GM08714 (cell line): ENCODE data around the gene PKD1.

ENCODE experiments used
- H3K4me3 ChIP-seq: fragments of 200-500 bp; sonication (Bioruptor generic); 2 replicates; pipeline ENCODE4 v1.5.1; 2014; ENCODE audit warnings: mild to moderate bottlenecking, low read length, inconsistent platforms
- ZNF274 ChIP-seq: IDR thresholded peaks from 2 replicates; pipeline ENCODE4 v1.6.1; 2012; ENCODE audit warnings: mild to moderate bottlenecking, low read depth, low read length

PKD1 gene

DNA sequence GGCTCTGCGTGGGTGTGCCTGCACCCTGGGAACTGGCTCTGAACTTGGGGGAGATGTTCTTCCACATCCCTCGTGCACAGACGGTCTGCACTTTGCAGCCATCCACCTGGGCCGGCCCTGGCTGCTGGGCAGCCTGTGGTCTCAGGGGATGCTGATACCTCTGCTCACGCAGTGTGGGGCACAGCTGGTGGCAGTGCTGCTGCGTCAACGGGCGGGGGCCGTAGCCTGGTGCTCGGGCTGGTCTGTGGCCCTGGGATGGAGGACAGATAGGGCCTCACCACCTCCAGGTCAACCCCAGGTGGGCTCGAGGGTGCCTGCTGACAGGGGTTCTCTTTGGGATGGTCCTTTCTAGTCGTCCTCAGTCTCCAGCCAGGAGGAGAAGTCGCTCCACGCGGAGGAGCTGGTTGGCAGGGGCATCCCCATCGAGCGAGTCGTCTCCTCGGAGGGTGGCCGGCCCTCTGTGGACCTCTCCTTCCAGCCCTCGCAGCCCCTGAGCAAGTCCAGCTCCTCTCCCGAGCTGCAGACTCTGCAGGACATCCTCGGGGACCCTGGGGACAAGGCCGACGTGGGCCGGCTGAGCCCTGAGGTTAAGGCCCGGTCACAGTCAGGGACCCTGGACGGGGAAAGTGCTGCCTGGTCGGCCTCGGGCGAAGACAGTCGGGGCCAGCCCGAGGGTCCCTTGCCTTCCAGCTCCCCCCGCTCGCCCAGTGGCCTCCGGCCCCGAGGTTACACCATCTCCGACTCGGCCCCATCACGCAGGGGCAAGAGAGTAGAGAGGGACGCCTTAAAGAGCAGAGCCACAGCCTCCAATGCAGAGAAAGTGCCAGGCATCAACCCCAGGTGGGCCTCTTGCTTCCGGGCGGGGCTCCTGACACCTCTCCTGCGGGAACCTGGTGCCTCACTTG is 51.6 kb downstream of the PKD1 start:
- H3K4me3 ChIP-seq: no peak overlapping the region

DNA sequence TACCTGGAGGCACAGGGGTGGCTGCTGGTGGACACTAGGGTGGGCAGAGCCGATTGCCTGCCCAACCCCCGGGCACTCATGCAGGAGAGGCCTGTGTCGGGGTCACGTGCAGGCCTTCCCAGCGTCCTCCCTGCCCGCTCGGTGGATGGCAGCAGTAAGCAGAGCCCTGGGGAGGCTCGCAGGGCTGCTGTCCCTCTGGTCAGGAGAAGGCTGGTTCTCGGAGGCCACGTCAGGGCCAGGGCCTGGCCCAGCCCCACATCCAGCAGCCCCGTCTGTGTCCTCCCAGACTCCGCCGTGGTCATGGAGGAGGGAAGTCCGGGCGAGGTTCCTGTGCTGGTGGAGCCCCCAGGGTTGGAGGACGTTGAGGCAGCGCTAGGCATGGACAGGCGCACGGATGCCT is 52.3 kb downstream of the PKD1 start:
- no peak for TF ChIP-seq ZNF274

More for the DNA sequence above, 51.6 kb downstream of the PKD1 start:
- no peak for TF ChIP-seq ZNF274

DNA sequence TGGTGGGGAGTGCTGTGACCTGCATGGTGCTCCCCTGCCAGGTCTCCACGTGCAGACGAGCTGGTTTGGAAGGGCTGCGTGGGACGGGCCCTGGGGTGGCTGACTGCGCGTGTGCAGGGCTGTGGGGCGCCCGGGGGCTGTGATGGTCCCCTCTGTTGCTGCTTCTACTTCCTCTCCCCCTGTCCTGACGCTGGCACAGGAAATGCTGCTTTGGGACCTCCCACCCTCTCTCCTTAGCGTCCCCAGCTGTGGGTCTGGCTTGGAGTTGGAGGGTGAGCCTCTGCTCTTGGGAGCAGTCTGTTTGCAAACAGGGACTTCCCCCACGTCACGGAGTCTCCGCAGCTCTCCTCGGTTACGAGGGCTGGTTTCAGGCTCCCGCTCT is 52.7 kb downstream of the PKD1 start:
- no peak overlapping the region for H3K4me3 ChIP-seq
- no peak for TF ChIP-seq ZNF274

More for the DNA sequence above, 52.3 kb downstream of the PKD1 start:
- no peak overlapping the region for H3K4me3 ChIP-seq

DNA sequence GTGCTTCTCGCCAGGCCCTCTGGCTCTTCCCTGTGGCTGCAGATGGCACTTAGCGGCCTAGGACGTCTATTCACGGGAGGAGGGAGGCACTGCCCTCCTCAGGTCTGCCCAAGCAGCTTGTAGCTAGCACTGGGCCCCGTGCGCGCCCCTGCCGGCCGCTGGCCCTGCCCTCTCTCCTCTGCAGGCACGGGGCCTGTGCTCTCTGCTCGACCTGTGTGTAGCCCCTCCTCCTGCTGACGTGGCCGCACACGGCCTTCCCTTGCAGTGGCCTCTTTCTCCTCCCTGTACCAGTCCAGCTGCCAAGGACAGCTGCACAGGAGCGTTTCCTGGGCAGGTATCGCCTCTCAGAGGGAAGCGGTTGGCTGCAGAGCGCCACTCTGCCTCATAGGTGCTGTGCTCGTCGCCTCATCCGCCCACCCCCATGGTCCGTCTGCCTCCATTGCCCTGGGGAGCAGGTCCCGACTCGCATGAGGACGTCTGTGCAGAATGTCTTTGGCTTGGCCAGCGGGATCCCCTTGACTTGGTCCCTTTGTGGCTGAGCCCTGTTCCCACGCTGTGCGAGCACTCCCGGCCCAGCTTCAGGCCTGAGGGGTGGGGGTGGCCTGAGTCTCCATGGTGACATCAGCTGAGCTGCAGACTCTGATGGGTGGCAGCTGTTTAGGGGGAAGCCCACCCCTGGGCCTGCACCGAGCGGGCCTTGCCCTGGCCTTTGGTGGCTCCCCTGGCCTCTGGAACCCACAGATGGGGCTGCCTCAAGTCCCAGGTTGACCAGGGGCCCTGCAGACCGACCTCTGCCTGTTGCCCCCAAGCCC is 53.3 kb downstream of the PKD1 start:
- no peak overlapping the region for H3K4me3 ChIP-seq
- TF ChIP-seq ZNF274: no peak

DNA sequence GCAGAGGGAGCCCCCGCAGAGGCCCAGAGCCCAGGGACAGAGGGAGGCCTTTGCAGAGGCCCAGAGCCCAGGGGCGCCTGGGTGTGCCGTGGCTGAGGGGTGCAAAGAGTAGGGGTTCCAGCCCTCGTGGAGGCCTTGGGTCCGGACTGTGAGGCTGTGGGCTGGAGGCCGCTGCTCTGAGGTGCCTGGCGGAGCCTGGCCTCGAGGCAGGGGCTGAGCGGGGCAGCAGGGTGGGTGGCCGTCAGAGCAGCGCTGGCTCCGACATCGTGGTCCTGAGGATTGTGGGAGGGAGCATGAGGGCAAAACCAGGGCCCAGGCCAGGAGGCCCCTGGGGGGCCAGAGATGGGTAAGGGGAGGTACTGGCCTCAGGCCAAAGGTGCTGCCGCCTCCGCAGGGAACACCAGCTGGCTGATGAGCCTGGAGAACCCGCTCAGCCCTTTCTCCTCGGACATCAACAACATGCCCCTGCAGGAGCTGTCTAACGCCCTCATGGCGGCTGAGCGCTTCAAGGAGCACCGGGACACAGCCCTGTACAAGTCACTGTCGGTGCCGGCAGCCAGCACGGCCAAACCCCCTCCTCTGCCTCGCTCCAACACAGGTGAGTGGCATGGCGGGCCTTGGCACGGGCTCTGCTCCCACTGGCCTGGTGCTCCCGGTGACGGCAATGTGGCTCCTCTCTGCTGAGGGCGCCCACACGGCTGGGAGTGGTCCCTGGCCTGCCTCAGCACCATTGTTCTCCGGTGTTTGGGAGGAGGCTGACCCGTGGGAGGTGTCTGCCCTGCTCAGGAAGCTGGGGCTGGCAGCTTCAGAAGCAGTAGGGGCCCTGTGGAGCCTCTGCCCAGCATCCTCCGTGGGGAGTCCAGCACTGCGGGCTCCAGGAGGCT is 54.3 kb downstream of the PKD1 start:
- TF ChIP-seq ZNF274: no peak
- no peak overlapping the region for H3K4me3 ChIP-seq

DNA sequence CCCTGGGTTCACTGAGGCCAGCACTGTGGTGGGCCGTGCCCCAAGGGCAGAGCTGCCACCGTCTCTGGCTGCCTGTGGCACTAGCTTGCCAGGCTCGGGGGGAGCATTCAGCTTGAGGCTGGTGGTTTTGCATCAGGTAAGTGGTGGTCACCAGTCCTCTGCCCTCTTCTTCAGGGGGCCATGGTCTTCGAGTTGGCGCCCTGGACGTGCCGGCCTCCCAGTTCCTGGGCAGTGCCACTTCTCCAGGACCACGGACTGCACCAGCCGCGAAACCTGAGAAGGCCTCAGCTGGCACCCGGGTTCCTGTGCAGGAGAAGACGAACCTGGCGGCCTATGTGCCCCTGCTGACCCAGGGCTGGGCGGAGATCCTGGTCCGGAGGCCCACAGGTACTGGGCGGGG is 55.7 kb downstream of the PKD1 start:
- no peak for TF ChIP-seq ZNF274
- no peak overlapping the region for H3K4me3 ChIP-seq

DNA sequence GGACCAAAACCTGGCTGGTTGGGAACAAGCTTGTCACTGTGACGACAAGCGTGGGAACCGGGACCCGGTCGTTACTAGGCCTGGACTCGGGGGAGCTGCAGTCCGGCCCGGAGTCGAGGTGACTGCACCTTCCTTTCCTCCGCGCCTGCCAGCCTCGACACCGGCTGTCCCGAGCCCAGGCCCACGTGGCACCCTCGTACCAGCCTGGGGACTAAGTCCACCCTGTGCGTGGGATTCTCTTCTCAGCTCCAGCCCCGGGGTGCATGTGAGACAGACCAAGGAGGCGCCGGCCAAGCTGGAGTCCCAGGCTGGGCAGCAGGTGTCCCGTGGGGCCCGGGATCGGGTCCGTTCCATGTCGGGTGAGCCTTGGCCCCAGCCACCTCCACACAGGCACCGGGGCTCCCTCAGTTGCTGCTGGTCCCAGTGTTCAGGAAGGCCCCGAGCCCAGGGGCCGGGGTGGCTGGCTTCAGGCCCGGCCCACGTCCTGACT is 56.3 kb downstream of the PKD1 start:
- no peak for TF ChIP-seq ZNF274

DNA sequence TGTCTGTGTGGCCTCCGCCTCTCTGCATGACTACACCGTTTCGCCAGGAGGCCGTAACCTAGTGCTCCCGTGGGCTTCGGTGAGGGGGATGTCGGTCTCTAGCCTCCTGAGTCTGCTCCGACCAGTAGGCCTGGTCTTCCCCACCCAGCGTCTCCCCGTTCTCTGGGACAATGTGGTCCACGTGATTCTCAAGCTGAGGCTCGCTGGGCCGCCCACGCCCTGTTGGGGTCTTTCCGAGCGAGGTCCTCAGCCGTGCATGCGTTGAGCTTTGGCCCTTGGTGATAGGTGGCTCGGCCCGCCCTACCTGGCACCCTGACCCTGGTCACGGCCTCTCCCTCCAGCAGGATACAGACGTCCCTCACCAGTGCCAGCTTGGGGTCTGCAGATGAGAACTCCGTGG is 57.0 kb downstream of the PKD1 start:
- H3K4me3 ChIP-seq: no peak overlapping the region
- TF ChIP-seq ZNF274: no peak

More for the DNA sequence above, 56.3 kb downstream of the PKD1 start:
- H3K4me3 ChIP-seq: no peak overlapping the region

DNA sequence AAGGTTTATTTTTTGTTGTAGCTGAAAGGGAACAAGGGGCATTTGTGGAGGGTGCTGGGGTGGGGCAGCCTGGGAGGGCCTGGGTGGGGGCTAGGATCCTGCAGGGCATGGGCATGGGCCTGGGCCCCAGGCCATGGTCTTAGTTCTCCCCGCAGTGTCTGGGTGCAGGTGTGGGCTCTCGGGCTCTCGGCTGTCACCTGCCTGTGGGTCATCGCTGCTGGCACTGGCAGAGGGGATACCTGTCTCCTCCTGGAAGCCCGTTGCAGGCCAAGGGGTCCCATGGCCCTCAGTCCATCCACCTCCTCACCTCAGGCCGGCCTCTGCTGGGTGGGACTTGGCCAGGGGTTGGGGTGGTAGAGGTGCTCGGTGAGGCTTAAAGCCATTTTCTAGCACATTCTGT is 57.6 kb downstream of the PKD1 start:
- no peak overlapping the region for H3K4me3 ChIP-seq
- TF ChIP-seq ZNF274: no peak

DNA sequence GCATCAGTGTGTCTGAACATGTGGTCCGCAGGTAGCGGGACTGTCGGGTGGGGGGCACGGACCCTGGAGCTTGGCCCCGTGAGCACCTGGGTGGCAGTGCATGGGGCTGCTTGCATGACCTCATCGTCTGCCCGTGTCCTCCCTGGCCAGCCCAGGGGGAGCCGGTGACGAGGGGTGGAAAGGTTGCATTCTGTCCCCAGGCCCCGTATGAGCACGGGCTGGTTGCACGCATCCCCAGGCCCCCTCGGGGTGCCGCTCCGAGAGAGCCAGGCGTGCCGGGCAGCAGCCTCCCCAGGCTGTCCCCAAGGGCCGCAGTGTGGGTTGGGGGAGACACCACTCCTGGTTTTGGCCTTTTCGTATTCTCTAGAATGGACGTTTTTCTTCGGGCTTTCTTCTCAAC is 58.0 kb downstream of the PKD1 start:
- TF ChIP-seq ZNF274: no peak
- no peak overlapping the region for H3K4me3 ChIP-seq

DNA sequence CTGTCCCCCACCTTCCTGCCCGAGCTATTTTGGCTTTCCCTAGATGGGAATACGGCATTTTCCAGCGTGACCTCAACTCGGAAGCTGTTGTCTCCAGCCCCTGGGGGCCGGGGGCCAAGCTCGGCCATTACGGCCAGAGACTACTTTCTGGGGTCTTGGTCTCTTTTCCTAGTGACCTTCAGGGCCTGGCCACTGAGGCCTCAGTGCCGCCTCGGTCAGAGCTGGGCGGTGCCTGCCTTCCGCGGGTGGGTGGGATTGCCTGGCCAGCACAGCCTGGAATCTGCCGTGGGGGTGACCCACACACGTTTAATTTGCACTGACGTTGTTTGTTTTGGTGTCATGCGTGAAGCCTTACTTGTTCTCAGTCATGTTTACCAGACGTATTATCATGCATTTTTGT is 58.7 kb downstream of the PKD1 start:
- TF ChIP-seq ZNF274: no peak
- H3K4me3 ChIP-seq: no peak overlapping the region

DNA sequence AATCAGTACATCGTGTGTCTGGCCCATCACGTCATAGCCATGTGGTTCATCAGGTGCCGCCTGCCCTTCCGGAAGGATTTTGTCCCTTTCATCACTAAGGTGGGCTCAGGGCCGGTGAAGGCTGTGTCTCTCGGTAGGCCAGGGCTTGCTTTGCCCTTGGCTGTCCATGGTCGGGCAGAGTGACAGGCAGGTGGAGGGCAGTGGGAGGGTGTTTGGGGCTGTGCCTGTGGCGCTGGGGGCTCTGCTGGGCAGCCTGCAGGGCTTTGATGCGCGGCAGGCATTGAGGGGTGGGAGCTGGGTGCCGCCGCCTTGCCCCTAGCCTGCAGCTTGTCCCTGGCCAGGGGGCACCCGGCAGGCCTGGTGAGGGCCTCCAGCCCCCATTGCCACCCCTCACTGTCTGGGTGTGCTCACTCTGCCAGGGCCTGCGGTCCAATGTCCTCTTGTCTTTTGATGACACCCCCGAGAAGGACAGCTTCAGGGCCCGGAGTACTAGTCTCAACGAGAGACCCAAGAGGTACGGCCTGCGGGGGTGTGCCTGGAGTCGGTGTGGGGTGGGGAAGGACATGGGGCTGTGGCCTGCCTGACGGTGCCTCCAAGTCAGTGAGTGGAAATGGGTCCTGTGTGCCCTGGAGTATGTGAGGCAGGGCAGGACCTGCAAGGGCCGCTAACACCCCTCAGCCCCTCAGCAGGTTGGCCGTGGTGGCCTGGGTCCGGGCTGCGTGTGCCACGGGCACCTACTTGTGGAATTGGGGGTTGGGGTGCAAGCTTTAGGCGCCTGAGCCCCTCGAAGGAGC is 59.4 kb downstream of the PKD1 start:
- TF ChIP-seq ZNF274: no peak
- no peak overlapping the region for H3K4me3 ChIP-seq

DNA sequence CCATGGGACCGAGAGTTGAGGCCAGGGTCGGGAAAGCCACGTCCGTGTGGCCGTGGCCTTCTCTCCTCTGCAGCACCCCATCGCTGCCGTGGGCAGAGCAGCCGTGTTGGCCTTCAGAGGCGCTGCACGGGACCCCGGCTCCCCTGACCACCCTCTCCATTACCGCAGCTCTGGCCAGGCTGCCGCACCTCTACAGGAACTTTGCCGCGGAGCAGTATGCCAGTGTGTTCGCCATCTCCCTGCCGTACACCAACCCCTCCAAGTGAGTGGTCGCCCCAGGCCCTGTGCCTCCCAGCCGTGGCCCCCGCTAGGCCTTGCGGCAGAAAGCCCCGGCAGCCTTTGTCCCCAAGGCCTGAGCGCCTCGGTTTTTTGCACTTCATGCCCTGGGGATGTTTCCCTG is 60.1 kb downstream of the PKD1 start:
- no peak overlapping the region for H3K4me3 ChIP-seq
- no peak for TF ChIP-seq ZNF274
